ENCODE results near the gene CCL8.
A peak's percentile ranks its signal among the peaks of the same experiment; 100 is the strongest.

CCL8 gene

GRCh38 chr17:34319039-34319483 lies at the start of gene CCL8:
TSS of gene CCL8 (plus strand) at chr17:34319435. CDS start at chr17:34319502, 67 bp downstream.
- peak; percentile 4 for DNase-seq (ENCODE audit: low spot score)

GRCh38 chr17:34269969-34270368 lies 49.3 kb upstream of the CCL8 start, which contains the start of gene CCL7:
TSS of gene CCL7 (plus strand) at chr17:34270221. CDS start at chr17:34270291, 70 bp downstream.
- DNase-seq (ENCODE audit: low spot score): no peak

GRCh38 chr17:34275881-34276280 lies 43.4 kb upstream of the CCL8 start:
- no peak for DNase-seq (ENCODE audit: low spot score)

GRCh38 chr17:34276826-34277225 lies 42.4 kb upstream of the CCL8 start:
- DNase-seq (ENCODE audit: low spot score): no peak

GRCh38 chr17:34283571-34283970 lies 35.7 kb upstream of the CCL8 start:
- no peak for DNase-seq (ENCODE audit: low spot score)

GRCh38 chr17:34285286-34285792 lies 33.9 kb upstream of the CCL8 start, which contains the start of gene CCL11:
TSS of gene CCL11 (plus strand) at chr17:34285742. CDS start at chr17:34285809, 67 bp downstream.
- no peak for DNase-seq (ENCODE audit: low spot score)

- no peak for DNase-seq (ENCODE audit: low spot score)
Measured at GRCh38 chr17:34287875-34288274, 31.4 kb upstream of the CCL8 start.

GRCh38 chr17:34290586-34290985 lies 28.6 kb upstream of the CCL8 start:
- DNase-seq (ENCODE audit: low spot score): no peak

GRCh38 chr17:34291721-34292348 lies 27.4 kb upstream of the CCL8 start:
- no peak for DNase-seq (ENCODE audit: low spot score)

- DNase-seq (ENCODE audit: low spot score): no peak
Measured at GRCh38 chr17:34299027-34299426, 20.2 kb upstream of the CCL8 start.

GRCh38 chr17:34299956-34300577 lies 19.2 kb upstream of the CCL8 start:
- no peak for DNase-seq (ENCODE audit: low spot score)

- no peak for DNase-seq (ENCODE audit: low spot score)
Measured at GRCh38 chr17:34300652-34301370, 18.4 kb upstream of the CCL8 start.

- no peak for DNase-seq (ENCODE audit: low spot score)
Measured at GRCh38 chr17:34301986-34302385, 17.2 kb upstream of the CCL8 start.

- no peak for DNase-seq (ENCODE audit: low spot score)
Measured at GRCh38 chr17:34302636-34303035, 16.6 kb upstream of the CCL8 start.

GRCh38 chr17:34303606-34304005 lies 15.6 kb upstream of the CCL8 start:
- DNase-seq (ENCODE audit: low spot score): no peak

GRCh38 chr17:34305061-34305460 lies 14.2 kb upstream of the CCL8 start:
- DNase-seq (ENCODE audit: low spot score): no peak

GRCh38 chr17:34305606-34306005 lies 13.6 kb upstream of the CCL8 start:
- DNase-seq (ENCODE audit: low spot score): no peak

- DNase-seq (ENCODE audit: low spot score): no peak
Measured at GRCh38 chr17:34306466-34306865, 12.8 kb upstream of the CCL8 start.

- DNase-seq (ENCODE audit: low spot score): no peak
Measured at GRCh38 chr17:34307110-34307509, 12.1 kb upstream of the CCL8 start.

- no peak for DNase-seq (ENCODE audit: low spot score)
Measured at GRCh38 chr17:34308371-34308770, 10.9 kb upstream of the CCL8 start.

GRCh38 chr17:34311291-34311690 lies 7.9 kb upstream of the CCL8 start:
- DNase-seq (ENCODE audit: low spot score): no peak

GRCh38 chr17:34312080-34312479 lies 7.2 kb upstream of the CCL8 start:
- DNase-seq (ENCODE audit: low spot score): no peak

- no peak for DNase-seq (ENCODE audit: low spot score)
Measured at GRCh38 chr17:34313164-34313563, 6.1 kb upstream of the CCL8 start.

Data from putamen (tissue), 1 donor.